KBM-7 (cell line): Measurements from ENCODE around the gene SNAI3.
"Not testable (repeated sequence)": the region's sequence is repeated elsewhere in the genome, so short reads cannot be mapped to it uniquely, and the experiment has no call there.

Source experiments
- DNase-seq: peaks from one replicate; pipeline ENCODE4 v3.0.0-alpha.2; 2015
- in situ Hi-C: fragments of 300-500 bp; cut with MboI; formaldehyde crosslinking; loops from 2 replicates; pipeline ENCODE4 v1.14.3; 2020; ENCODE audit warnings: low sequenced_read_pairs, low pct_unique_long_range_greater_than_20kb, mixed read lengths

Gene SNAI3

GRCh38 chr16:88678224-88678979, 7.9 kb downstream of the SNAI3 start:
- in situ Hi-C loops, result no loop called here
- DNase-seq, result no peak

- in situ Hi-C loops, result no loop called here
- no peak for DNase-seq
Observed at GRCh38 chr16:88677721-88678120, 8.6 kb downstream of the SNAI3 start.

DNA sequence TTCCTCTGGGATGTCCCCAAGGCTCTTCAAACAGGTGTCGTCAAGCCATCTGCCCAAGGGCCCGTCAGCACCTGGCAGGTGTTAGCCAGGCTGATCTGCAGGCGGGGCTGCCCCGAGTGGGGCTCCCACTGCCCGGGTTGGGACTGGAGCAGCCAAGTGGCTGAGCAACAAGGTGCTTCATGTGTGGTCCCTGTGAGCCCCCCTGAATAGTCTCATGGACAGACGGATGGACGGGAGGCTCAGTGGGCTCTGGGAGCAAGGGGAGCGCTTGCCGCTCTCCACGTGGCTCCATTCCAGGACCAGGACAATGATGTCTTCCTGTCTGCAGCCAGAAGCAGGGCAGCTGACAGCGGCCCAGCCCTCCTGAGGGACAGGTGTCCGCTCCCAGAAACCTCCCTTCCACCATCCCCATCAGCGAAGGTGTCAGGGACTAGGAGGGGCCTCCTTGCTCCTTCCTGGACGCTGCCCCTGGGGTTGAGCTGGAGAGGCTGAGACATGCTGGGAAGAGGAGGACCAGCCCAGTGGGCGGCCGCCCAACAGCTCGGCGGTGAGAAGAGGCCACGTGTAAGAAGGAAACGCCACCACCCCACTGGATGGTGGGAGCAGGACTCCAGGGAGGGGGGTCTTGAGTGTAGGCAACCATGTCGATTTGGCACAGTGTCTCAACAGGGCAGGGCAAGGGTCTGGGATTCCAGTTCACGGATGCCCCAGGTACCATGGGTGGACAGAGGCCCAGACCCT, 9.6 kb downstream of the SNAI3 start:
- in situ Hi-C loops, result no loop called here
- no peak for DNase-seq

DNA sequence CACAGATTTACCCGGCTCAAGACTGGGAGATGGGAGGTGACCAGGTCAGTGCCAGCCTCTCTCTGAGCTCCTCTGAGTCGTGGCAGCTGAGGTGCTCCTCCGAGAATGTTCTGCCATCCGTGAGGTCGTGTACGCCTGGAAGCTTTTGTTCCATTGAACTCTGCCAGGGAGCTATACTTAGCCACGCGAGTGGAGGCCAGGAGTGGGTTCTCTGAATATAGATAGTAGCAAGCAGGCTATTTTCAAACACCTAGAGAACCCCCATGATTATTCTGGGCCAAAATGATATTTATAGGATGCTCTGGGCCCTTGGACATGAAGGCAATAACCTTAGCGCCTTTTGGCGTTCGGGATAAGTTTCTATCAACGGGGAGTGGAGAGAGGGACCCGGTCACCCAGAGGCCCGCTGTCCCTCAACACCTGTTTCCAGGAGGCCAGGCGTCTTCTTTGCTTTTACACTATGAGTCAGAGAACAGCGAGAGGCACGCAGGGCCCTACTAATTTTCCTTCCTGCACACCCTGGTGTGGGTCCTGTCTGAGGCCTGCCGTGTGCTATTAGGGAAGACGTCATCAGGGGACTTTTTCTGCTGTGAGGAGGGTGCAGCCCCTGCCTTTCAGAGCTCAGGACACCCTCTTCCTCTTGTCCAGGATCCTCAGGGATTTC, 12.5 kb downstream of the SNAI3 start:
- in situ Hi-C loops, result no loop called here
- no peak for DNase-seq

- in situ Hi-C loops, result no loop called here
Observed at GRCh38 chr16:88672776-88673175, 13.5 kb downstream of the SNAI3 start.

GRCh38 chr16:88671806-88672205, 14.5 kb downstream of the SNAI3 start:
- in situ Hi-C loops, result no loop called here
- no peak for DNase-seq

More at GRCh38 chr16:88672776-88673175, 13.5 kb downstream of the SNAI3 start:
- DNase-seq, result no peak

DNA sequence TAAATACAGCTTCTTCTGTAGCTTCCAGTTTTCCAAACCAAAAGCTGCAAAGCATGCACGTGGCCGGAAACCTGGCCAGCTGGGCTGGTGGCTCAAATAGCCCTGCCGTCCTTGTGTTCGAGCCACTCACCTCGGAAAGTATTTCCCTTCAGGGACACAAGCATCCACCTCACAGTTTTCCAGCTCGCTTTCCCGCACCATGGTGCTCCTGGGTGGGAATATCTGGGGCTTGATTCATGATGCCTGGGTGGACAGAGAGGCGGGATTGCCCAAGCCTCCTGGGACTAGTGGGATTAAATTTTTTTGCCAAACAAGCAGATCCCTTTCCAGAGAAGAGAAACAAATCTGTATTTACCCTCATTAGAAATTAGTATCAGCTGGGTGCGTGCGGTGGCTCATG, 16.3 kb downstream of the SNAI3 start:
- no peak for DNase-seq
- in situ Hi-C loops, result no loop called here

DNA sequence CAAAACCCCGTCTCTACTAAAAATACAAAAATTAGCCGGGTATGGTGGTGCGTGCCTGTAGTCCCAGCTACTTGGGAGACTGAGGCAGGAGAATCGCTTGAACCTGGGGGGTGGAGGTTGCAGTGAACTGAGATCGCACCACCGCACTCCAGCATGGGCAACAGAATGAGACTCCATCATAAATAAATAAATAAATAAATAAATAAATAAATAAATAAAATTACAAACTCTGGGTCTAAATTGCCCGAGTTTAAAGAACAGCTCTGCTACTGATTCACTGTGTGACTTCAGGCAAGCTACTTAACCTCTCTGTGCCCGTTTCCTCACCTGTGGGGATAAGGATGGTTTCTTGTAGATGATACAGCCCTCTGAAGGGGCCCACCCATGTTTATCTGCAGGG, 16.8 kb downstream of the SNAI3 start:
- in situ Hi-C loops, DNase-seq: not testable (repeated sequence)

DNA sequence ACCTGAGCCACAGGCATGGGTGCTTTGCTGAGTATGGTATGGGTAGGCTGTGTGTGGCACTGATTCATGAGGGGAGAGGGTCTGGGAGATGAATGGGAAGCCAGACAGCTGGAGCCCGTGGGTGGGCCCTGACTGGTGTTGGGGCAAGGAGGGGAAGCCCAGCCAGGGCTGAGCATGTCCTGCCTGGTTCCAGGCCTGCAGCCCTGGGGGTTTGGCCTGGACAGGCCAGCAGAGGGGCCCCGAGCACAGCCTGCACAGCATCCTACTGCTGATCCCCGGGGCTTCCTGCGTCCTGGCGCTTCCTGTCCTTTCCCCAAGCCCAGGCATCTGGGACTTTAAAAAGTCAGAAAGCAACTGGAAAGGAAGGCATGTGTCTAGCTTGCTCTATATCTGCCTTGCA, 18.8 kb downstream of the SNAI3 start:
- no peak for DNase-seq
- in situ Hi-C loops, result no loop called here

DNA sequence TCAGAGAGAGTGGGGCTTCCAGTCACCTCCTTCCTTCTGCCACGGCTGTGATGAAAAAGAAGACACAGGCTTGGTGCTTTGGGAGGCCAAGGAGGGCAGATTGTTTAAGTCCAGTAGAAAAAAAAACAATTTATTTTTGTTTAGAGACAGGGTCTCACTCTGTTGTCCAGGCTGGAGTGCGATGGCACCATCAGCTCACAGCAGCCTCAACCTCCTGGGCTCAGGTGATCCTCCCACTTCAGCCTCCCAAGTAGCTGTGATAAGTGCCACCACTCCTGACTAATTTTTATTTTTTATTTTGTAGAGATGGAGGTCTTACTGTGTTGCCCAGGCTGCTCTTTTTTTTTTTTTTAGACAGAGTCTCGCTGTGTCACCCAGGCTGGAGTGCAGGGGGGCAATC, 20.7 kb downstream of the SNAI3 start:
- in situ Hi-C loops, result no loop called here
- no peak for DNase-seq

DNA sequence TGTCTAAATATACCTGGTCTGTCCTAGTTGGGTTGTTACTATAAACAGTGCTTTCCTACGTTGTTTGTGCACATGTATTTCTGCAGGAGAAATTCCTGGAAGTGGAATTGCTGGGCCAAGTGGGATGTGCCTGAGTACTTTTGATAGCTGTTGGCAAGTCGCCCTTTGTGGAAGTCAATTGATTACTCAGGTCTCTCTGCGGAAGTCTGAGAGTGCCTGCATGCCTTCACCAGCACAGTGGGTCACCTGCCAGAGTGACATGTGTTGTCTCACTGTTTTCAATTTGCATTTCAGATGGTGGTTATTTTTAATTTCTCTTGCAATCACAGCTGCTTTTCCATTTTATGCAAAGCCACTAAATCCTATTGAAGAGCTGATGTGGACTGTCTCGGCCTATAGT, 21.2 kb downstream of the SNAI3 start:
- no peak for DNase-seq
- in situ Hi-C loops, result no loop called here

DNA sequence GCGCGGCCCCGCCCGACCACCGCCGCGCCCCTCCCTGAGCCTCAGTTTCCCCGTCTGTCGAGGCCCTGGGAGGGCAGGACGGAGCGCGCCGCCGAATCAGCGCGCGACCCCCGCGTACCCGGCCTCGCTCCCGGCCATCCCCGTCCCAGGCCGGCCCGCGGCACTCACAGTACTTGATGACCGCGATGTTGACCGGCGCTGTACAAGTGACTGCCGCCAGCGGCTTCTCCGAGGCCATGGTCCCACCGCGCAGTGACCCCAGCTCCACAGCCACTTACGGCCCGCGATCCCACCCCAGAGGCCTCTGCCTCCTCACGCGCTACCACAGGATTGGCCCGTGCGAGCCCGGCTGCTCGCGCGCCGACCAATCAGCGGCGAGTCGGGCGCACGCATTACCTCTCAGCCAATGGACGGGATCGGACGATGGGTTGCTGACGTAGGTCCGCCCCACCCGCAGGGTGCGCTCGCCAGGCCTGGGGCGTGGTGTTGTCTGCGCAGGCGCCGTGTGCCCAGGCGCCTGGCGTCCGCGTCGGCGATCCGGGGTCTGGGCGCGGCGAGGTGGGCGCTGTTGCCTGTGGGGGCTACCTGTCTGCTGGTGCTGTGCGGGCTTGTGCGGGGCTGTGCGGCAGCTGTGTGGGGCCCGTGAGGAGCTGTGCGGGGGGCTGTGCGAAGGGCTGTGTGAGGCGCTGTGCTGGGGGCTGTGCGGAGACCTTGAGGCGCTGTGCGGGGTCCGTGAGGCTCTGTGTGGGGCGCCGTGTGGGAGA, 23.3 kb downstream of the SNAI3 start, which contains the start of gene MVD:
Gene MVD, minus strand, starts transcription at position 249 of the 764 bp plus-strand sequence. Its CDS starts 11 bp downstream, at position 238.
- DNase-seq, result peak; percentile 97
- in situ Hi-C loops, result no loop called here

DNA sequence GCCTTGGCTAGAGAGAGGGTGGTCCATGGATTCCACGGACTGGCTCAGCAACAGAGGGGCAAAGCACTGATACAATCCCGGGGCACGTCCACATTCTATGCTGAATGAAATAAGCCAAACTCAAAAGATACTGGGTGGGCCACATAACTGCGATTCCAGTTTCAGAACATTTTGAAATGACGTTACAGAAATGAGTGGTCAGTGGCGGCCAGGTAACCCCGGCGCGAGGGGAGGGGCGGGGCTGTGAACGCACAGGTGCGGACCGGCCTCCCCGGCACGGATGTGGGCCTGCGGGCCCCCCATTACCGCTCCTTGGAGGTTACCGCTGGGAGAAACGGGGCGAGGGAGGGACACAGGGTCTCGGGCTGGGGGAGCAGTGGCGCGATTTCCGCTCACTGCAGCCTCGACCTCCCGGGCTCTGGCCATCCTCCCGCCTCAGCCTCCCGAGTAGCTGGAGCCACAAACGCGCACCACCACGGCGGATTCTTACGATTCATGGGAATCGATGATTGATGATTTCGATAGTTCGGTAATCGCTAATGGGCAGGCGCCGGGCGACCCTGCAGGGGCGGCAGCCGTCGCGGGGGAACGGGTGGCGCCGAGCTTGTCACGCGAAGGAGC, 24.0 kb downstream of the SNAI3 start:
- in situ Hi-C loops, result no loop called here
- DNase-seq, result no peak

DNA sequence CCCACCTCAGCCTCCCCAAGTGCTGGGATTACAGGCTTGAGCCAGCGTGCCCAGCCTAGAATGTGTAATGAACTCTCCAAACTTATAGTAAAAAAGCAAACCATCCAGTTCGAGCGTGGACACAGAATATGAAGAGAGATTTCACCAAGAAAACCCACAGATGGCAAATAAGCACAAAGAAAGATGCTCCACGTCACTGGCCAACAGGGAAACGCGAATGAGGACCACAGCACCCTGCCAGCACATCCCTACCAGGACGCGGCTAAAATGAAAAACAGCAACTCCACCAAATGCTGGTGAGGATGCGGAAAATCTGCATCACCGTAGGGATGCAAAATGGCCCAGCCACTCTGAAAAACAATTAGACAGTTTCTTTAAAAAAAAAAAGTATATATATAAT, 24.8 kb downstream of the SNAI3 start:
- no peak for DNase-seq
- in situ Hi-C loops, result no loop called here

DNA sequence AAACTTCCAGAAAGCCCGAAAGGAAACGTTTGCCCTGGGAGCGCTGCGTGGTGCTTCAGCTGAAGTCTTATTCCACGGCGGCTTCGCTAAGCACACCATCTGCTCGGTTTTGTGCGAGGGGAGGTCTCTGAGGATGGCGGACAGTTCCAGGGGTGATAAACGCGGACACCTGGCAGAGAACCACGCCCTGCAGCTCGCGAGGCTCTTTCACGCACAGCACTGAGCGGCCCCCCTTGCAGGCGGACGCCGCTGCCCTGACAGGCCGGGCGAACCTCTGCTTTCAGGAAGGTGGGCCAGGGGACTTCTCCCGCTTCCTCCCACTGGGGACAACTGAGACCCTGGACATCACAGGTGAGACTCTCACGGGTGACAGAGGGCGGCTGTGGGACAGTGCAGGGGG, 27.1 kb downstream of the SNAI3 start:
- in situ Hi-C loops, result no loop called here
- DNase-seq, result no peak

DNA sequence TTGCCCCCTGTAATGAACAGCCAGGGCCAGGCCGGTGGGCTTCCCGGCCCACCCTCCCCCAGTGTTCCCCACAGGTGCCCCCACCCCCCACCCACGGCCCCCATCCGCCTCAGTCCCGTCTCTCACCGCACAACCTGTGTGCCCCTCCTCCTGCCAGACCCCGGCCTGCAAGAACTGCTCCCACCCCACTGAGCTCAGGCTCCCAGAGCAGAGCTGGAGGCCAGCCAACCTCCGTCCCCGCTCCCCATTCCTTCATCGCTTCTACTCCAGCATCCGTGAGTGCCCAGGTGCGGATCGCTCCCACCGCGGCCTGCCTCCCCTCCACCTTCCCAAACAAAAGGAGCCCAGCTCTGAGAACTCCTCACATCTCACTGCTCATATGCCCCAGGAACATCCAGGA, 27.6 kb downstream of the SNAI3 start:
- no peak for DNase-seq
- in situ Hi-C loops, result no loop called here

- no peak for DNase-seq
- in situ Hi-C loops, result no loop called here
Observed at GRCh38 chr16:88657371-88657770, 28.9 kb downstream of the SNAI3 start.

GRCh38 chr16:88656291-88656980, 29.9 kb downstream of the SNAI3 start:
- in situ Hi-C loops, result no loop called here
- no peak for DNase-seq
